Fibroblast of lung (primary cell): ENCODE results near the gene CASP10. TPM values are rescaled to one million over a fixed set of nuclear protein-coding genes. Genes with fewer than 3 reads are reported as not detected.
"Not testable (repeated sequence)": the region's sequence is repeated elsewhere in the genome, so short reads cannot be mapped to it uniquely, and the experiment has no call there.

ENCODE experiments used
- DNase-seq, 2 donors: peaks; one replicate each; pipeline versions ENCODE4 v3.0.0 to v3.0.0-alpha.2; 2010; ENCODE audit warnings: low read depth in 2 of 2
- H2AFZ ChIP-seq: 2 replicates; pipeline ENCODE4 v1.5.1; 2012; ENCODE audit warnings: low read length, control low read depth, inconsistent platforms
- H3K27ac ChIP-seq: 2 replicates; pipeline ENCODE4 v1.5.1; 2011; ENCODE audit warnings: low read length, control low read depth; ENCODE audit not compliant: insufficient read depth
- H3K27me3 ChIP-seq: 2 replicates; pipeline ENCODE4 v1.5.1; 2011; ENCODE audit warnings: mild to moderate bottlenecking, low read length; ENCODE audit not compliant: control insufficient read depth, insufficient read depth
- H3K36me3 ChIP-seq: 2 replicates; pipeline ENCODE4 v1.5.1; 2011; ENCODE audit warnings: low read length; ENCODE audit not compliant: control insufficient read depth, insufficient read depth
- H3K4me1 ChIP-seq: 2 replicates; pipeline ENCODE4 v1.5.1; 2011; ENCODE audit warnings: low read length; ENCODE audit not compliant: control insufficient read depth, insufficient read depth; ENCODE audit errors: extremely low read depth
- H3K4me2 ChIP-seq: 2 replicates; pipeline ENCODE4 v1.5.1; 2011; ENCODE audit warnings: low read length, control low read depth; ENCODE audit not compliant: insufficient read depth; ENCODE audit errors: extremely low read depth
- H3K4me3 ChIP-seq, 4 experiments: fragments of 200-600 bp in 1 of 4; sonication (generic) in 1 of 4; replicated peaks in 1 of 4; 2 replicates each; pipeline ENCODE4 v1.5.1; 2011 to 2016; ENCODE audit warnings: low read length in 4 of 4, low read depth in 3 of 4, mild to moderate bottlenecking in 3 of 4, control low read depth in 2 of 4, inconsistent platforms in 1 of 4, mixed read lengths in 1 of 4; ENCODE audit not compliant: insufficient read depth in 1 of 4; ENCODE audit errors: control extremely low read depth in 1 of 4
- H3K79me2 ChIP-seq: 2 replicates; pipeline ENCODE4 v1.5.1; 2012; ENCODE audit warnings: mild to moderate bottlenecking, low read length, inconsistent platforms; ENCODE audit not compliant: control insufficient read depth, insufficient read depth
- H3K9ac ChIP-seq: 2 replicates; pipeline ENCODE4 v1.5.1; 2011; ENCODE audit warnings: mild to moderate bottlenecking, low read length, control low read depth; ENCODE audit not compliant: insufficient read depth
- H3K9me3 ChIP-seq: 2 replicates; pipeline ENCODE4 v1.5.1; 2012; ENCODE audit warnings: low read depth, low read length; ENCODE audit not compliant: control insufficient read depth, insufficient read depth
- H4K20me1 ChIP-seq: 2 replicates; pipeline ENCODE4 v1.5.1; 2011; ENCODE audit warnings: low read length; ENCODE audit not compliant: control insufficient read depth, insufficient read depth; ENCODE audit errors: extremely low read depth
- EZH2 ChIP-seq: IDR thresholded peaks from 2 replicates; pipeline ENCODE4 v1.5.1; 2012; ENCODE audit warnings: low read length, control low read depth, mild to moderate bottlenecking; ENCODE audit errors: missing control alignments
- polyA plus RNA-seq, 2 donors: library from polyadenylated mRNA; depleted of rRNA in 1 of 2; stranded (reverse) in 1 of 2; unstranded in 1 of 2; fragments of >200 nt; gene quantifications; 2 replicates each; pipeline ENCODE4 v1.2.1, GENCODE V29; 2011 to 2012; ENCODE audit warnings: missing spikeins in 1 of 2
- total RNA-seq: library from RNA; depleted of rRNA; stranded (reverse); fragments of >200 nt; gene quantifications from 2 replicates; pipeline ENCODE4 v1.2.1, GENCODE V29; 2014
- TF ChIP-seq, protein P1 (sequence below), 2 donors: IDR thresholded peaks in 1 of 2; conservative IDR thresholded peaks in 1 of 2; 1 replicate in 1 of 2; 2 replicates in 1 of 2; pipeline ENCODE4 v1.5.1; 2011 to 2012; ENCODE audit warnings: low read length in 2 of 2, control low read depth in 1 of 2, inconsistent platforms in 1 of 2, low read depth in 1 of 2, mild to moderate bottlenecking in 1 of 2

CASP10 gene
- total and polyA plus RNA-seq, 2 donors (not counting 1 experiment from before 2014, with no cell fraction given) = 5.5 to 8.1 TPM

DNA sequence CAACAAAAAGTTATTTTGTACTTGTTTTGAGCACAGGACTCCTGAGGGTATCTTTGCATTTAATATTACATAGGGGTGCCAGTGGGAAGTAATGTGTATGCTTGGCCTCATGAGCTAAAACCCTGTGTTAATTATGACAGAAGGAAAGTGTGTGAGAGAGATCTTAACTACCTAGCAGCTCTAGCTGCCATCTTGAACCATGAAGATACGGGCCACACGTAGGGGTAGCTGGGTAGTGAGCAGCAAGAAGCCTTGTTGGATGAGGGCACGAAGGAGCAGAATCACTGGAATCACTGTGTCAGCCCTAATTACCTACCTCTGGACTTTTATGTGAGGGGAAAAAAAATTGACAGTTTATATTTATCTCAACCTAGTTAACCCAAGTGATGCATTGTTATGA lies 15.4 kb upstream of the CASP10 start:
- no peaks in the 10 kb centered on the region for H3K79me2 ChIP-seq
- H3K4me1 ChIP-seq = no peaks in the 10 kb centered on the region
- no peaks in the 10 kb centered on the region for H3K9me3 ChIP-seq
- TF ChIP-seq, protein P1, sequence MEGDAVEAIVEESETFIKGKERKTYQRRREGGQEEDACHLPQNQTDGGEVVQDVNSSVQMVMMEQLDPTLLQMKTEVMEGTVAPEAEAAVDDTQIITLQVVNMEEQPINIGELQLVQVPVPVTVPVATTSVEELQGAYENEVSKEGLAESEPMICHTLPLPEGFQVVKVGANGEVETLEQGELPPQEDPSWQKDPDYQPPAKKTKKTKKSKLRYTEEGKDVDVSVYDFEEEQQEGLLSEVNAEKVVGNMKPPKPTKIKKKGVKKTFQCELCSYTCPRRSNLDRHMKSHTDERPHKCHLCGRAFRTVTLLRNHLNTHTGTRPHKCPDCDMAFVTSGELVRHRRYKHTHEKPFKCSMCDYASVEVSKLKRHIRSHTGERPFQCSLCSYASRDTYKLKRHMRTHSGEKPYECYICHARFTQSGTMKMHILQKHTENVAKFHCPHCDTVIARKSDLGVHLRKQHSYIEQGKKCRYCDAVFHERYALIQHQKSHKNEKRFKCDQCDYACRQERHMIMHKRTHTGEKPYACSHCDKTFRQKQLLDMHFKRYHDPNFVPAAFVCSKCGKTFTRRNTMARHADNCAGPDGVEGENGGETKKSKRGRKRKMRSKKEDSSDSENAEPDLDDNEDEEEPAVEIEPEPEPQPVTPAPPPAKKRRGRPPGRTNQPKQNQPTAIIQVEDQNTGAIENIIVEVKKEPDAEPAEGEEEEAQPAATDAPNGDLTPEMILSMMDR (conservative IDR thresholded peaks at IDR 0.05 in 1 of 2, IDR thresholded peaks at IDR 0.05 in 1 of 2; ENCODE audit: low read depth in 1 of 2, low read length in 2 of 2) = no peak
- TF ChIP-seq EZH2 = no peak
- H3K27me3 ChIP-seq = no peaks in the 10 kb centered on the region
- no peaks in the 10 kb centered on the region for H4K20me1 ChIP-seq
- peaks cover 7% of the 10 kb centered on the region for H3K36me3 ChIP-seq
- no peak overlapping the region for H3K4me3 ChIP-seq
- DNase-seq = no peak
- H3K27ac ChIP-seq = no peak overlapping the region
- no peak overlapping the region for H2AFZ ChIP-seq
- no peak overlapping the region for H3K9ac ChIP-seq
- H3K4me2 ChIP-seq = no peak overlapping the region

DNA sequence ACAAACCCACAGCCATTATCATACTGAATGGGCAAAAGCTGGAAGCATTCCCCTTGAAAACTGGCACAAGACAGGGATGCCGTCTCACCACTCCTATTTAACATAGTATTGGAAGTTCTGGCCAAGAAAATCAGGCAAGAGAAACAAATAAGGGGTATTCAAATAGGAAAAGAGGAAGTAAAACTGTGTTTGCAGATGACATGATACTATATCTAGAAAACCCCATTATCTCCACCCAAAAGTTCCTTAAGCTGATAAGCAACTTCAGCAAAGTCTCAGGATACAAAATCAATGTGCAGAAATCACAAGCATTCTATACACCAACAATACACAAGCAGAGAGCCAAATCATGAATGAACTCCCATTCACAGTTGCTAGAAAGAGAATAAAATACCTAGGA lies 14.4 kb upstream of the CASP10 start:
- H3K4me3 ChIP-seq, H3K27ac ChIP-seq, H4K20me1 ChIP-seq, H2AFZ ChIP-seq, H3K27me3 ChIP-seq, H3K36me3 ChIP-seq, H3K9me3 ChIP-seq, H3K9ac ChIP-seq, H3K79me2 ChIP-seq, DNase-seq, H3K4me1 ChIP-seq, H3K4me2 ChIP-seq: not testable (repeated sequence)

DNA sequence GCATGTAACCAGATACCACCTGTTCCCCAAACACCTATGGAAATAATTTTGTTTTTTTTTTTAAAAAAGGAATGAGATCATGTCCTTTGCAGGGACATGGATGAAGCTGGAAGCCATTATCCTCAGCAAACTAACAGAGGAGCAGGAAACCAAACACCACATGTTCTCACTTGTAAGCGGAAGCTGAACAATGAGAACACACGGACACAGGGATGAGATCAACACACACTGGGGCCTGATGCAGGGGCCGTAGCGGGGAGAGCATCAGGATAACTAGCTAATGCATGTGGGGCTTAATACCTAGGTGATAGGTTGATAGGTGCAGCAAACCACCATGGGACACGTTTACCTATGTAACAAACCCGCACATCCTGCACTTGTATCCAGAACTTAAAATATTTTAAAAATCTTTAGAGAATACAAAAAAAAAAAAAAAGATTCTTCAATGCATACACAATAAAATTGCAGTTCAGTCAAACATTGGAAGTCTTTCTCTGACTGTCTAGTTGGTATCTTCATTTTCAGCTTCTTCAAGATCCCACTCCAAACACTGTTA lies 11.6 kb upstream of the CASP10 start:
- Histone ChIP-seq H3K4me3 (no peak overlapping the region), H3K9me3 (no peaks in the 10 kb centered on the region), H3K79me2 (no peaks in the 10 kb centered on the region), H3K9ac (no peak overlapping the region), H3K27ac (no peak overlapping the region), H3K4me2 (no peak overlapping the region), H3K27me3 (no peaks in the 10 kb centered on the region), H3K36me3 (no peaks in the 10 kb centered on the region), H3K4me1 (no peaks in the 10 kb centered on the region), H2AFZ (no peak overlapping the region), H4K20me1 (no peaks in the 10 kb centered on the region)
- TF ChIP-seq, protein P1 (conservative IDR thresholded peaks at IDR 0.05 in 1 of 2, IDR thresholded peaks at IDR 0.05 in 1 of 2; ENCODE audit: low read depth in 1 of 2, low read length in 2 of 2) = no peak
- no peak for TF ChIP-seq EZH2
- no peak for DNase-seq
